SK-N-SH treated with all-trans-retinoic acid at 6 μM for 48 hours (cell line): ENCODE results near the gene LDHAL6B.

Source experiments
- TF ChIP-seq, protein P1 (sequence below): fragments of 250-450 bp; sonication (Bioruptor Pico); IDR thresholded peaks from 2 replicates; pipeline ENCODE4 v1.5.1; 2020; ENCODE audit warnings: low read depth, mild to moderate bottlenecking, moderate library complexity
- TF ChIP-seq, protein P2 (sequence below): fragments of 250-450 bp; sonication (Bioruptor Pico); IDR thresholded peaks from 2 replicates; pipeline ENCODE4 v1.5.1; 2021; ENCODE audit warnings: mild to moderate bottlenecking, moderate library complexity

DNA sequence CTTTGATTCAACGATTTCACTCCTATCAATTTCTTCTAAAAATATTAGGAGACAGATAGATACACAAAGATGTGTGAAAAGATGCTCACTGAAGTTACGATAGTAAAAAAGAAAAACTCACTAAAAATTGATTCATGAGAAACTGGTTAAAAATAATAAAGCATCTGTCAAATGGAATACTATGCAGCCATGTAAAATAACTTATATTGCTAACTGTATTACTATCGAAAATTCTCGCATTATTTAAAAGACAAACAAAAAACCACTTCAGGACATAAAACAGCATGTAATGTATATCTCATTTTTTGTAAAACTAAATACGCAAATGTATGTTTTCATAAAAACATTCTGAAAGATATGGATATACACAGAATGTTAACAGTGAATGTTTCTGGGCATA is 33.4 kb upstream of the LDHAL6B start:
- TF ChIP-seq, protein P1, sequence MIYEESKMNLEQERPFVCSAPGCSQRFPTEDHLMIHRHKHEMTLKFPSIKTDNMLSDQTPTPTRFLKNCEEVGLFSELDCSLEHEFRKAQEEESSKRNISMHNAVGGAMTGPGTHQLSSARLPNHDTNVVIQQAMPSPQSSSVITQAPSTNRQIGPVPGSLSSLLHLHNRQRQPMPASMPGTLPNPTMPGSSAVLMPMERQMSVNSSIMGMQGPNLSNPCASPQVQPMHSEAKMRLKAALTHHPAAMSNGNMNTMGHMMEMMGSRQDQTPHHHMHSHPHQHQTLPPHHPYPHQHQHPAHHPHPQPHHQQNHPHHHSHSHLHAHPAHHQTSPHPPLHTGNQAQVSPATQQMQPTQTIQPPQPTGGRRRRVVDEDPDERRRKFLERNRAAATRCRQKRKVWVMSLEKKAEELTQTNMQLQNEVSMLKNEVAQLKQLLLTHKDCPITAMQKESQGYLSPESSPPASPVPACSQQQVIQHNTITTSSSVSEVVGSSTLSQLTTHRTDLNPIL (CRISPR knock-in tag): no peak
- TF ChIP-seq, protein P2, sequence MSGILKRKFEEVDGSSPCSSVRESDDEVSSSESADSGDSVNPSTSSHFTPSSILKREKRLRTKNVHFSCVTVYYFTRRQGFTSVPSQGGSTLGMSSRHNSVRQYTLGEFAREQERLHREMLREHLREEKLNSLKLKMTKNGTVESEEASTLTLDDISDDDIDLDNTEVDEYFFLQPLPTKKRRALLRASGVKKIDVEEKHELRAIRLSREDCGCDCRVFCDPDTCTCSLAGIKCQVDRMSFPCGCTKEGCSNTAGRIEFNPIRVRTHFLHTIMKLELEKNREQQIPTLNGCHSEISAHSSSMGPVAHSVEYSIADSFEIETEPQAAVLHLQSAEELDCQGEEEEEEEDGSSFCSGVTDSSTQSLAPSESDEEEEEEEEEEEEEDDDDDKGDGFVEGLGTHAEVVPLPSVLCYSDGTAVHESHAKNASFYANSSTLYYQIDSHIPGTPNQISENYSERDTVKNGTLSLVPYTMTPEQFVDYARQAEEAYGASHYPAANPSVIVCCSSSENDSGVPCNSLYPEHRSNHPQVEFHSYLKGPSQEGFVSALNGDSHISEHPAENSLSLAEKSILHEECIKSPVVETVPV (CRISPR knock-in tag): no peak
